HG03159 (cell line): ENCODE data around the gene UNC45B.
"Not testable (repeated sequence)": the region's sequence is repeated elsewhere in the genome, so short reads cannot be mapped to it uniquely, and the experiment has no call there.

Source experiments
- ATAC-seq: cut with Tn5 transposase; IDR thresholded peaks from one replicate; pipeline ENCODE4 v1.9.1; 2021; ENCODE audit warnings: mild to moderate bottlenecking, moderate library complexity; ENCODE audit not compliant: unreplicated experiment

UNC45B gene

DNA sequence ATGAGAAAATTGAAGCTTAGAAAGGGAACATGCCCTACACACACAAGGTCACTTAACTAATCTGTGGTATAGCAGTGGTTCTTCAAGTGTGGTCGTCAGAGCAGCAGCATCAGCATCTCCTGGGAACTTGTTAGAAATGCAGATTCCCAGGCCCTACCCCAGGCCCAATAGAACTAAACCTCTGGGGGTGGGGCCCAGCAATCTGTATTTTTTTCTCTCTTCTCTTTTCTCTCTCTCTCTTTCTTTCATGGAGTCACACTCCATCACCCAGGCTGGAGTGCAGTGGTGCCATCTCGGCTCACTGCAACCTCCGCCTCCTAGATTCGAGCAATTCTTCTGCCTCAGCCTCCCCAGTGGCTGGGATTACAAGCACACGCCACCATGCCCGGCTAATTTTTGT lies 9.4 kb upstream of the UNC45B start:
- ATAC-seq: no peak

DNA sequence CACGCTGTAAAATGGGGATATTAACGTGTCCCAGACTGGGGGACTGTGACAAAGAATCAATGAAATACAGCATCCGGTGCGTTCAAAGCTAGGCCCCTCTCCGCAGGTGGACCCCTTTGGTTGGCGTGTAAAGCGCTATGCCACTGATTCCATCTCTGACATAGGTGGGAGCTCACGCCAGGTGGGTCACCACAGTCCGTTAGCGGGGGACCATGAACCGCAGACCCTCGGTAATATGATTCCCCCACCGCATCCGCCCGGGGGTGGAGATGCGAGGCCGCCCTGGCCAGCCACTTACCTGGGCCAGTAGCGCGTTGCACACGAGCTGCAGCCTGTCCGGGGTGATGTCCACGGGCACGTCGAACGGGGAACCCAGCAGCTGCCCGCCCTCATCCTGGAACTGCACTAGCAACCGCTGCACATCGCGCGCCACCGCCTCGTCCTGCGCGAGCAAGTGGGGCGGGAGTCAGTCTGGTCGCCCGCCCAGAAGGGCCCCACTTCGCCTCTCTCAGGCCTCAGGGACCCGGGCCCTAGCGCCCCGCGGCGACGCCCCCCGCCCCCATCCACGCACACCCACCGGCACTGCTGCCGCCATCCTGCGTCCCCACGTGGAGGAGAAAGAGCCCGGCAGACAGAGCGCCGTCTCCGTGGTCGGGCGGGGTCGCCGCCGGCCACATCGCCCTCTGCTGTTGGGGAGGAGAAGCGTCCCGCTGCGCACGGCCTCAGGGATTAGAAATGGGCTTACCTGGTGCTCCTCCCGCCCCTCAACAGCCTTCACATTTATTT lies 5.7 kb upstream of the UNC45B start, which contains the start of gene NLE1:
NLE1 (minus strand) TSS at position 623 of the 786 bp plus-strand sequence; CDS start at position 595, 28 bp downstream.
- peak; percentile 87 for ATAC-seq

DNA sequence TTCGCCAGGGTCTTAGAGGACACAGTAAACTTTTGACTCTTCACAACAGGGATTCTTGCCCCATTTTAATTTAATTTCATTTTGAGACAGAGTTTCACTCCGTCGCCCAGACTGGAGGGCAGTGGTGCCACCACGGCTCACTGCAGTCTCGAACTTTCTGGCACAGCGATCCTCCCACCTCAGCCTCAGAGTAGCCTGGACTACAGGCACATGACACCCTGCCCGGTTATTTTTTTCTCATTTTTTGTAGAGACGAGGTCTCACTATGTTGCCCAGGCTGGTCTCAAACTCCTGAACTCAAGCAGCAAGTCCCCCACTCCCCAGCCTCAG lies 5.2 kb upstream of the UNC45B start:
- ATAC-seq: no peak

DNA sequence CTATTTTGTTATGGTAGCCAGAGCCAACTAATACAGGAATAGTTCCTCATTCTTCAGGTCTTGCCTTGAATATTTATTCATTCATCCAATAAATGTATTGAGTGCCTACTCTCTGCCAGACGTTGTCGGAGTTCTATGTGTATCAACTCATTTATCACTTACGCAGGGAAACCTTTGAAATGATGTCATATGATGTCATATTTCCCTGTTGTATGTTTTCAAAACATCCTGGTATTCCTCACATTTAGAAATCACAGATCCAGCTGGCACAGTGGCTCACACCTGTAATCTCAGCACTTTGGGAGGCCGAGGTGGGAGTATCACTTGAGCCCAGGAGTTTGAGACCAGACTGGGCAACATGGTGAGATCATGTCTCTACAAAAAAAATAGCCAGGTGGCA lies 2.8 kb upstream of the UNC45B start:
- ATAC-seq: no peak

DNA sequence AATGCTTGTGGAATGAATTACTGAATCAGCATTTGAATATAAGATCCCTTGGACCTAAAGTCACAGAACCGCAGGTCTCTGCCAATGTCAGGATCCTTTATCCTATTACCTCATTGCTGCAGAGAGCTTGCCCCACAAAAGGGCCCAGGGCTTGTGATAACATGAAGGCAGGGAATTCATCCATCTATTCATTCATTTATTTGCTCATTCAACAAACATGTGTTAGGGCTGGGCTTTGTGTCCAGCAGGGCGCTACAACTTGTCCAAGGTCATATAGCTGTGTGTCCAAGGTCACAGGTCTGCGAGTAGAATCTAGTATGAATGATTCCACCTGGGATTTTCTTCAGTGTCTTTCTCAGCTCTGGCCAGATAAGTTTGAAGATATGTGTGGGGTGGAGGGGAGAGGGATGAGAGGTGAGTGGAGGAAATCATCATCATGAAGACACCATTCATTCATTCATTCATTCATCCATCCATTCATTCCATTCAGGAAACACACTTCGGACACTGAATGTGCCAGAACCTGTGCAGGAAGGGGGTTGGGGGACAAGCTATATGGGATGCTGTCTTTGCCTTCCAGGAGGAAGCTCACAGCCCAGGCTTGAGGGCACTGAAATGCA lies 1.3 kb upstream of the UNC45B start:
- no peak for ATAC-seq

DNA sequence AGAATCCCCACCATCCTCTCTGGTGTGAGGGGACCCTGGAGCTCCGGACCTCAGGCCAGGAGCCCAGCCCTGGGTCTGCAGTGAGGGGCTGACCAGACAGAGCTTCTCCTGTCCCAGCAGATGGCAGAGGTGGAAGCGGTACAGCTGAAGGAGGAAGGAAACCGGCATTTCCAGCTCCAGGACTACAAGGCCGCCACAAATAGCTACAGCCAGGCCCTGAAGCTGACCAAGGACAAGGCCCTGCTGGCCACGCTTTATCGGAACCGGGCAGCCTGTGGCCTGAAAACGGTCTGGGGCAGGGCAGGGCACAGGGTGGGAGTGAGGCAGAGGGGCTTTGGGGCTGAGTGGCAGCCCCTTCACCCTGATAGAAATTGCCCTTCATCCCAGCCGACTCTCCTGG lies 527 bp downstream of the UNC45B start:
- ATAC-seq: no peak

DNA sequence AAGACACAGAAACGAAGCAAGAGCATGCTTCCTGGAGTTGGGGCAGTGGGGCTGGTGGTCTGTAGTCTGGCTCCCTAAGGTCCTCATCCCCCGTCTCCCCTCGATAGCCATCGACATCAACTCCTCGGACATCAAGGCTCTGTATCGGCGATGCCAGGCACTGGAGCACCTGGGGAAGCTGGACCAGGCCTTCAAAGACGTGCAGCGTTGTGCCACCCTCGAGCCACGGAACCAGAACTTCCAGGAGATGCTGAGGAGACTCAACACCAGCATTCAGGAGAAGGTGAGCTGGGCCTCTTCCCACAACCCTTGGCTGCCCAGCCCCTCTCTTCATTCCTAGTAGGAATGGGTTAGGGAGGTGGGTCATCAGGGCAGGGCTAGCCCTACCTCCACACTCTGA lies 2.3 kb downstream of the UNC45B start:
- ATAC-seq: no peak

DNA sequence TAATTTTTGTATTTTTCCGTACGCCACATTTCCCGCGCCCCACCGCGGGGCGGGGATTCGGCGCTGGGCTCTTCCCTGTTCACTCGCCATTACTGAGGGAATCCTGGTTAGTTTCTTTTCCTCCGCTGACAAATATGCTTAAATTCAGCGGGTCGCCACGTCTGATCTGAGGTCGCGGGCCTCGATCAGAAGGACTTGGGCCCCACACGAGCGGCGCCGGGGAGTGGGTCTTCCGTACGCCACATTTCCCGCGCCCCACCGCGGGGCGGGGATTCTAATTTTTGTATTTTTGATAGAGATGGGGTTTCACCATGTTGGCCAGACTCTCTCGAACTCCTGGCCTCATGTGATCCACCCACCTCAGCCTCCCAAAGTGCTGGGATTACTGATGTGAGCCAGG lies 3.5 kb downstream of the UNC45B start:
- not testable (repeated sequence) for ATAC-seq

DNA sequence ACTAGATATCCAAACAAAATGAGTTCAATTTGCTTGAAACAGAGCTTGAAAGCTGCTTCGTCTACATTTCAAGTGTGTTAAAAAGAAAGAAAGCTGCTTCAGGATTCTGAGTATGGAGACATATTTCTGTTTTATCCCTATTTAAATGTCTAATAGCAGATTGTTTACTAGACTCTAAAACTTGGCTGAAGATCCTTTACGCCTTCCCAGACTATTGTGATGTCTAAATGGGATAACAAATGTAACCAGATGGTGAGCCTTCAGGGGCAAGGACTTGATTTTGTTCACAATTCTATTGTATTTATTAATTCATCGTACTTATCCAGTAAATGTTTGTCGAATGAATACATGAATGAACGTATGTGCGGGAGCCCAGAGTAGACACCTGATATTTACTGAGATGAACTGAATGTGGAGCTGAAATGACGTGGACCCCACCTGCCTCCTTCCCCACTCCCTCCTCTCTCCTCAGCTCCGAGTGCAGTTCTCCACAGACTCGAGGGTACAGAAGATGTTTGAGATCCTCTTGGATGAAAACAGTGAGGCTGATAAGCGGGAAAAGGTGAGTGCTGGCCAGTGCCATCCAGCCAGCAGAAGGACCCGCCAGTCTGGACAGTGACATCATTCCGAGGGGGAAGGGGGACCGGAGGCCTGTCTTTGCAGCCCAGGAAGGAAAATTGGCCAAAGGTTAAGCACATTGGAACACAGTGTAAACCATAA lies 5.0 kb downstream of the UNC45B start:
- no peak for ATAC-seq

DNA sequence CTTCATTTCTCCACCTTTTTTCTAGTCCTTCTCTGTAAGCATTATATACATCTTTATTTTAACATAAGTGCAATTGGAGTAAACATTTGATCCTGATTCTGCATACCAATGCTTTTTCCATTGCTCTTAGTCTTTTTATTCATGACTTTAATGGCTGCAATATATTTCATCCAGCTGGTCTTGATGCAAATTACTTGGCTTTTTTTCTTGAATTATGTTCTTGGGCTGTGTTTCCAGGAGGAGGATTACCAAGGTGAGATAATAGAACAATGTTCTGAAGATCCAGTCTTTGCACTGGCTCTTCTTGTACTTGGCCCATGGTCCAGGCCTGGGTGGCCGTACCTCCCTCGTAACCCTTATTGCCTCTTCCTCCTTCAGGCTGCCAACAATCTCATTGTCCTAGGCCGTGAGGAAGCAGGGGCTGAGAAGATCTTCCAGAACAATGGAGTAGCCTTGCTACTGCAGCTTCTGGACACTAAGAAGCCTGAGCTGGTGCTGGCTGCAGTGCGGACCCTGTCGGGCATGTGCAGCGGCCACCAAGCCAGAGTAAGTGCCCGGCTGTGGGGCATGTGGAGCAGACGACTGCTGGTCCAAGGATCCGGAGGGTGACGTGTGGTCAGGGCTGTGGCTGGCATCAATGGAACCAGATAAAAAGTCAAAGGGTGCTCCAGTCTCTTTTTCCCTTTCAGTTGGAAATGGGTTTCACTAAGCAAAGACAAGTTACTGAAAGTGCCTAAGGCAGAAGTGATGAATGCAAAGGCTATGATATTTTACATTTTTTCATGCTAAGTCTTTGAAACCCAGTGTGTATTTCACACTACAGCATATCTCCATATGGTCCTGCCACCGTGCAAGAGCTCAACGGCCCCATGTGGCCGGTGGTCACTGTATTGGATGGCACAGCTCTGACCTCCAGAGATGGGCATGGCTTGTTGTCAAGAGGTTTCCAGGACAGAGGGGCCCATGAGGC lies 6.9 kb downstream of the UNC45B start:
- ATAC-seq: no peak

DNA sequence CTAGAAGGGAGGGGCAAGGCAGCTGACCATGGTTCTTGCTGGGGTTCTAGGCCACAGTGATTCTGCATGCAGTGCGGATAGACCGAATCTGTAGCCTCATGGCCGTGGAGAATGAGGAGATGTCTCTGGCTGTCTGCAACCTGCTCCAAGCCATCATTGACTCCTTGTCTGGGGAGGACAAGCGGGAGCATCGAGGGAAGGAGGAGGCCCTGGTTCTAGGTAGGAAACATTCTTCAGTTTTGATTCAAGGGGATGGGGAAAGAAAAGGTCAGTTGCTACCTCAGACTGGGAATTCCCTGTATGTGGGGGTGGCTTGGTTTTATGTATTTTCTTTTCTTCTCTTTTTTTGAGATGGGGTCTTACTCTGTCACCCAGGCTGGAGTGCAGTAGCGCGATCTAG lies 7.6 kb downstream of the UNC45B start:
- no peak for ATAC-seq

DNA sequence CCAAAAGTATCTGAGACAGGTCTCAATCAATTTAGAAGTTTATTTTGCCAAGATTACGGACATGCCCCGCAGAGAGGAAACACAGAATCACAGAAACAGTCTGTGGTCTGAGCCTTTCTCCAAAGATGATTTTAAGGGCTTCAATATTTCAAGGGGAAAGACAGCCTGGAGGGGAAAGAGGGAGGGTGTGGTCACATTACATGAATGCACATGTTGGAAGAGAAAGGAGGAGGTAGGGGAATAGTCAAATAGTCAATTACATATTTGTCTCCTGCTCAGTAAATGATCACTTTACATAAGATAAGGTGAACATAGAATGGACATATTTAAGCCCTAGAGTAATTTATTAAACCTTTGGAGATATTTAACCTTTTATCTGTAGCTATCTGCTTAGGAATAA lies 12.3 kb downstream of the UNC45B start:
- no peak for ATAC-seq

DNA sequence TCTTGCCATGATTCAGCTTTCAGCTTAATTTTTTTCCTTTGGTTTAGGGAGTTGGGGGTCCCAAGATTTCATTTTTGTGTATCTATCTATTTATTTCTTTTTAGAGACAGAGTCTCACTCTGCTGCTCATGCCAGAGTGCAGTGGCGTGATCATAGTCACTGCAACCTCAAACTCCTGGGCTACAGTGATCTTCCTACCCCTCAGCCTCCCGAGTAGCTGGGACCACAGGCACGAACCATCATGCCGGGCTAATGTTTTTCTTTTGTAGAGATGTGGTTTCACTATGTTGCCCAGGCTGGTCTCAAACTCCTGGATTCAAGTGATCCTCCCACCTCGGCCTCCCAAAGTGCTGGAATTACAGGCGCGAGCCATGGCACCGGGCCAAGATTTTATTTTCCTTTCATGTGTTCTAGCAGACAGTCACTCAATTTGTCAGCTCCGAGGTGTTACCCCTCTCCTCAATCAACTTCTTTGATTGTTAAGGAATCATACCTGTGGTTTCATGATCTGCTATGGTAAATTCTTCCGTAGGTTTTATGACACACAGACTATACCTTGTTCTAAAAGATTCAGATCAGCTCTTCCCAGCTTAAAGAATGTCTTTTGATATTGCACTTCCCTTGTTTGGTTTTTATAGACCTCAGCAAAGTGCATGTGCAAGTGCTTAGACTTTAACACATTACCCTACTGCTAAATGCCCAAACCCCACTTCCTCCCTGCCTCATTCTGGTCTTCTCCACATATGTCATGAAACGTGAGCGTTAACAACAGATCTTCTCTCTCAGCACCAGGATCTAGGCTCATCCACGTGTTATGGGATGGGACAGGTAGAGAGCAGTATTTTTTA lies 13.0 kb downstream of the UNC45B start:
- no peak for ATAC-seq

DNA sequence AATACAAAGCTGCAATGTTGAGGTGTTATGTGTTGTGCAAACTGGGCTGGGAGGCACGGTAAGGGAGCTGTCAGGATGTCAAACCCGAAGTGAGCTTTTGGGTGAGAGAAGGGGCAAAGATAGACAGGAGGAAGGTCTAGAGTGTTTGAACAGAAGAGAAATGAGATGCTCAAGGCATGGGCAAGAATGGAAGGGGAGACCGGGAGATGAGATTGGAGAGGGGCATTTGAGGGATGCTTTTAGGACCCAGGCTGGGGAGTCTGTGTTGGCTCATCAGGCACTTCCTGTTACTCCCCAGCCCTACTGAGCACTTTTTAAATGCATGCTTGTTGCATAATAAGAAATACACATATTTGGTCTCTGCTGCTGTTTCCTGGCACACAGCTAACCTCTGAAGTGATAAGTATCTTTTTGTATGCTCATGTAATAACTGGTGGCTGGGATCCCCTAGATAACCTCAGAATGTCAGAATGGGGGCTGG lies 13.7 kb downstream of the UNC45B start:
- ATAC-seq: no peak

DNA sequence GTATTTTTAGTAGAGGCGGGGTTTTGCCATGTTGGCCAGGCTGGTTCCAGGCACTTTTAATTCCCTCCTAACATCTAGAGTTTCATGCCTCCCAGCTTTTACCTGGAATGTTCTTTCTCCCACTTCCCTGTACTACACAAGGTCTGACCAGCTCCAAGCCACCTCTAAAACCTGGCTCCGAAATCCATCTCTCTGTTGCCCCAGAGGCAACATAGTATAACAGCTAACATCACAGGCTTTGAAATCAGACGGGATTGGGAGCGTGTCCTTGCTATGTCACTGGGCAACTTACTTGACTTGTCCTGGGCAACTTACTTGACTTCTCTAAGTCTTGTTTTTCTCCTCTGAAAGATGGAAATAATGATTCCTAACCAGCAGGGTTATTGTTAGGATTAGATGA lies 15.1 kb downstream of the UNC45B start:
- no peak for ATAC-seq

DNA sequence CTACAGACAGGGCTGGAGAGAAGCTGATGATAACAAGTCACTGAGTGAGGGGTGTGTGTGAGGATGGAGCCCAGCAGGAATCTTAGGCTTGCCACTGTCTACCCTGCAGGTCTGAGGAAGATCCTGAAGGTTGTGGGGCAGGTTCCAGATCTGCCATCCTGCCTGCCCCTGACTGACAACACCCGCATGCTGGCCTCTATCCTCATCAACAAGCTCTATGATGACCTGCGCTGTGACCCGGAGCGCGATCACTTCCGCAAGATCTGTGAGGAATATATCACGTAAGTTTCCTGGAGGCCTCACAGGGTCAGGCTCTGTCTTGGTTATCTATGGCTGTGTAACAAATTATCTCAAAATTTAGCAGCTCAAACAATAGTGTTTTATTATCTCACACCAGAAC lies 16.3 kb downstream of the UNC45B start:
- no peak for ATAC-seq

DNA sequence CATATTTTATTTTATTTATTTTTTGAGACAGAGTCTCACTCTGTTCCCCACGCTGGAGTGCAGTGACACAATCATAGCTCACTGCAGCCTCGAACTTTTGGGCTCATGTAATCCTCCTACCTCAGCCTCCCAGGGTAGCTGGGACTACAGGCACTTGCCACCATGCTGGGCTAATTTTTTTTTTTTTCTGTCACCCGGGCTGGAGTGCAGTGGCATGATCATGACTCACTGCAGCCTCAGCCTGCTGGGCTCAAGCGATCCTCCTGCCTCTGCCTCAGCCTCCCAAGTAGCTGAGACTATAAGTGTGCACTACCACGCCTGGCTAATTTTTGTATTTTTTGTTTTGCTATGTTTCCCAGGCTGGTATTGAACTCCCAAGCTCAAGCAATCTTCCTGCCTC lies 17.1 kb downstream of the UNC45B start:
- ATAC-seq: no peak

DNA sequence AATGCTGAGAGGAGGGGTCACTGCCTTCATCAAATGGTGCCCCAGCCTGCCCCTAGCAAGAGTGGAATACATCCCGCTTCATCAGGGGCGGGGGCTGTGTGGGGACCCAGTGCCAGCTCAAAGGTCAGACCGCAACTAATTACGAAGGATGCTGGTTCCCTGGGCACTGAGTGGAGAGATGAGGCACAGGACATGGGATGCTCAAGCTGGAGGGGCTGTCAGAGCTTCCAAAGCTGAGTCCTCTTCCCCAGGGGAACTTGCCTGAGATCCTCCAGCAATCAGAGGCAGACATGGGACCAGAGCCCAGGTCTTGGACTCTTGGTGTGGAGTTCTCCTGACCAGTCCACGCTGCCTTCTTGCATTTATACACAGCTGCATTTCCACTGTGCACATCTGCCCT lies 18.9 kb downstream of the UNC45B start:
- no peak for ATAC-seq

DNA sequence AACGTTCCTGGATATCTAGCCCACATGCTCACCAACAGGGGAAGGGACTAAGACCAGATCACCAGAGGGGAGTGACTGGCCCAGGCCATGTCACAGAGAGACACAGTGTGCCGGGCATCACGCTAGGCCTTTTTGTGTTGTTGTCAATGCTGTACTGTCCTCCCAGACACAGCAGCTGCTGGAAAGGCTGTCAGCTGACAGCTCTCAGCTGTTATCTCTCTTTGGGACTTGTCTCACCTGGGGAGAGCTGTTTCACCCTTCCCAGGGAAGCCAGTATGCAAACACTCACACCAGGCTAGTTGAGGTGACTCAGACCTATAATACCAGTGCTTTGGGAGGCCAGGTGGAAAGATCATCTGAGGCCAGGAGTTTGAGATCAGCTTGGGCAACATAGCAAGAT lies 19.4 kb downstream of the UNC45B start:
- no peak for ATAC-seq

DNA sequence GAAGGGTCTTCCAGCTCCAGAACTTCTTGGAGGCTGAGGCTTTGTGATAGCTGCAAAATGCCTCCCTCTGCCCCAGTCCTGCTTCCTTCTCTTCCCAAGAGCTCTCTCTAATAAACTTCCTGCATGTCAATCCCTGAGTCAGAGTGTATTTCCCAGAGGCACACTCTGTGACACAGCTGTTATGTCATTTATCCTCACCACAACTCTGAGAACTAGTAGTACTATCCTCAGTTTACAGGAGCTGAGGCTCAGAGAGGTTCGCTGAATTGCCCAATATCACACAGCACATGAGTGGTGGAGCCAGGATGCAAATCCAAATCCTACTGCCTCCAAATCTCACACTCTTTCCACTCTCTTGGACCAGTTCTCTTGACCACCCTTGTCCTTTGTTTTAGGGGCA lies 20.0 kb downstream of the UNC45B start:
- ATAC-seq: no peak
